Stimulated activated CD8-positive, alpha-beta memory T cell treated with anti-CD3 and anti-CD28 coated beads, Interleukin-2, amount 100 ng/mL, for 1 hour (primary cell): Measurements from ENCODE around the gene AGRN.
"Not testable (repeated sequence)": the region's sequence is repeated elsewhere in the genome, so short reads cannot be mapped to it uniquely, and the experiment has no call there.

Experiments
- DNase-seq, 2 donors: peaks; one replicate each; pipeline ENCODE4 v3.0.0-alpha.2; 2020; ENCODE audit warnings: low read depth in 2 of 2

Gene AGRN

DNA sequence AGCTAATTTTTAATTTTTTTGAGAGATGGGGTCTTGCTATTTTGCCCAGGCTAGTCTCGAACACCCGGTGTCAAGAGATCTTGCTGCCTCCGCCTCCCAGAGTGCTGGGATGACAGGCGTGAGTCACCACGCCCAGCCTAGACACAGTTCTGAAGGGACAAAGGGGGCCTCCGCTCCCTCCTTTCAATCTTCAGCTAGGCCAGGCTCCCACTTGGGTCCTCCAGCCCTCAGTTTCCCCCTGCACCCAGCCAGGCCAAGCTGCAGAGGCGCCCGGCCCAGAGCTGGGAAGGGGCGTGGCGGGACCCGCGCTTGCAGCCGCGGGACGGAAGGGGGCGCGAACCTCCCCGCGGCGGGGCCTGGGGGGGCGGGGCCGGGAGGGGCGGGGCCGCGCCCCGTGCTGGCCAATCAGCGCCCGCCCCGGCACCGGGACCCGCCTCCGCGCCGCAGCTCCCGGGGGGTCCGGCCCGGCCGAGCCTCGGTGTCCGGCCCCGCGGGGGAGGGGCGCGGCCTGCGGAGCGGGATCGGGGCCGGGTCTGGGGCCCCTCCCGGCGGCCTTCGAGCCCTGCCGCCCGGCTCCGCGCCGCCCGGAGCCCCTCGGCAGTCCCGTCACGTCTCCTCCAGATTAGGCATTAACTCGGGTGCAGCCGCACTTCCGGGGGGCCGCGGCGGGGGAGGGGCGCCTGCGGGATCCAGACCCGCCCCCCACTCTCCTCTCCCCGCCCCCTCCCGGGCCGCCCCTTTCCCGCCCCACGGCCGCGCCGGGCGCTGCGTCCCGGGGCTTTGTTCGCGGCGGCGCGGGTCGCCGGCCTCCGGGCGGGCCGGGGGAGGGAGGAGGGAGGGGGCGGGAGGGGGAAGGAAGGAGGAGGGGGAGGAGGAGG, 559 bp upstream of the AGRN start:
- DNase-seq: peak; percentile 53 to 70

DNA sequence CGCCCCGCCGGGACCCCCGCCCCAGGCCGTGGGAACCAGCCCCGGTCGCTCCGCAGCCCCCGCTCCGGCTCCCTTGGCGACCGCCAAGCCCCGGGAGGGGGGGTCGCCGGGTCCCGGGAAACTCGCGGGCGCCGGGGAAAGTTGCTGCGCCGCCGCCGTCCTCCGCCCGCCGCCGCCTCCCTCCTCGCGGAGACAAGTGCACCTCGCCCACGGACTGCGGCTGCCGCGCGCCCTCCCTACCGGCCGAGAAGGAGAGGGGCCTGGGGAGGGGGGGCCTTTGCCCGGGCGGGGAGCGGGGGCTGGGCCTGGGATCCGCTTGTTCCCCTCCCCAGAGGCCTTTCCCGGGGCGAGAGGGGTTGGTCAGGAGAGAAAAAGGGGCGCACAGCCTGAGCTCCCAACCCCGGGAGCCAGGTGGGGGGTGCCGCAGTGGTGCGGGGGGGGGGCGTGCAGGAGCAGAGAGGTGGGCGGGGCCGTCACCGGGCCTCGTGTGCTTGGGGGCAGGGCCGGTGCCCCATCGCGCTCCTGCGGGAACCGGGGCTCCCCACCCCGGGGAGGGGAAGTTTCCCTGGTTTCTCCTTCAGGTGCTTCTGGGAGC, 592 bp downstream of the AGRN start:
- DNase-seq: no peak

DNA sequence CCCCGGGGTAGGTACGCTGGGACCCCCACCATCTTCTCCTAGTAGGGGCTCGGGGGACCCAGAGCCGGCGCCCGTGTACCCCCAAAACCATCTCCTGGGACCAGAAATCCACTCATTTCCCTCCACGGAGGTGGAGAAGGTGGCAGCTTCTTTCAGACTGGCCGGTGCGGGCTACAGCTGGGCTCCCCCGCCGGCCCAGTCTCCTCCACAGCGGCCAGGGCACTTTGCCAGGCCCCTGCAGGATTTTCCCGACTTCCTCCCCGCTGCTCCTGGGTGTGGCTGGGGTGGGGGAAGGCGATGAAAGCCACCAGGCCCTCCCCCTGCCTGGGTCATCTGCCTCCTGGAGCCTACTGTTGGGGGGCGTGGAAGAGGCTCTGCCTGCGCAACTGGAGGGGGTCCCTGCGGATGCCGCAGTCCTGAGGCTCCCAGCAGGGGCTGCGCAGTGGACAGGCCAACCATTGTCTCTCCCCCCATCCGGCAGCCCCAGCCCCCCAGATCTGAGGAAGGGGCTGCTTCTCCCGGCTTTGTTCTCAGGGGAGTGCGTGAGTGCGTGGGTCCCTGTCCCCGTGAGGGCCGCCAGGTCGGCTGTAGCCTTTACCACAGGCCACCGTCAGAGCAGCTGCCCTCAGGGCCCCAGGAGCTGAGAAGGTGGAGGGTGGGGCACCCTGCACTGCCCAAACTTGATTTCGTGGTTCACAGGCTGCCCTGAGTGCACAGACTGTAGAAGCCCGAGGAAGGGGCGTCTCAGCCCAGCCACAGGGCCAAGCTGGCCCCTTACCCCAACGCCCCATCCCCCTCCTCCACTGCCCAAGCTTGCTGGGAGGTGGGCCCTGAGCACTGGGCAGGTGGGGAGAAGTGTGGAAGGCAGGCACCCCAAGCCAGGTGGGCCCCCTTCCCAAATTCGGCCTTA, 1.3 kb downstream of the AGRN start:
- DNase-seq: no peak

DNA sequence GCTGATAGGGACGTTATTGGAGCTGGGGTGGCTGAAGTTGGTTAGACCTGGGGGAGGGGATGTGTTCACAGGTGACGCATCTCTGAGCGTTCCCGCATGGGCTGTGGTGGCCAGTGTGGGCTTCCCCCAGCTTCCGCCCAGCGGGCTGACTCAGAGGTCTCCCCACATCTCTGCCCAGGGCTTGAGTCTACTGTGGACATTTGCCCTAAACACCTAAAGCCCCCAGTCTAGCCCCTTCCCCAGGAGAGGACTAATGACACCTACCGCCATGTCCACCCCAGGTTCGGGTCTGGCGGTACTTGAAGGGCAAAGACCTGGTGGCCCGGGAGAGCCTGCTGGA, 2.0 kb downstream of the AGRN start:
- no peak for DNase-seq

DNA sequence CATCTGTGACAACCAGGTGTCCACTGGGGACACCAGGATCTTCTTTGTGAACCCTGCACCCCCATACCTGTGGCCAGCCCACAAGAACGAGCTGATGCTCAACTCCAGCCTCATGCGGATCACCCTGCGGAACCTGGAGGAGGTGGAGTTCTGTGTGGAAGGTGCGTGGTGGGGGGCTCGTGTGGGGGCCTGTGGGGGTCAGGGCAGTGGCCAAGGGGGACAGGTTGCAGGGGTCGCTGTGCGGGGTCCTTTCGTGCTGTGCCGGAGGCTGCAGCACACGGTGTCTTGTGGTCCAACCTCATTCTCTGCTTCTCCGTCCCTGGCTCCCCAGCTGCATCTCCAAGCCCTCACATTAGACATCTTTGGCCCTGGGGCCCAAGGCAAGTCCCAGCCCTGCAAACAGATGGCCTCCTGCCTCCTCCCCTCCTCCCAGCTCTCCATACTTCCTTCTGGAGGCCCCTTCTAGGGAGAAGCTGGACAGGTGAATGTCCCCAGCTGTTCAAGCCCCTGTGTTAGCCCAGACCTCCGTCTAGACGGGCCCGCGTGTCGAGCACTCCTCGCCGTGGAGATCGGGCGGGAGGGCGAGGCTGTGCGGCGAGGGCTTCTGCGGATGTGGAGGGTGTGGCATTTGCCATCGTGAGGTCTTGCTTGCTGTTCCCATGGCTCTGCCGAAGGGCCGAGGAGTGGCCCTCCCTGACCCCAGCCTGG, 2.5 kb downstream of the AGRN start:
- DNase-seq: no peak

DNA sequence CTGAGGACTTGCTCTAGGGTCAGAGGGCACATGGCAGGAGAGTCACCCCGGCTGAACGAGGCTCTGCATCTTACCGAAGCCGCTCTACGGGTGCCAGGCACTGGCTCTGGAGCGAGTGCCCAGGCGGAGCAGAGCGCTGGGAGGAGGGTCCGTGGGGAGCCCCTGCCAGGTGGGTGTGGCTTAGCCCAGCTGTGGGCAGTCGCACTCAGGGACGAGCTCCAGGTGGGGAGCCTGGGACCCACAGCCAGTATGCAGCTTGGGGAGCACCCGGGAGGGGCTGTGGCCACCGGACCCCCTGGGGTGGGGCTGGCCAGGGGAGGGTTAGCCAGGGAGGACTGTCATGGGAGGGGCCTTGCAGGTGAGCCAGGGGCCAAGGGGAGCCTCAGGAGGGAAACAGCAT, 3.8 kb downstream of the AGRN start:
- no peak for DNase-seq

DNA sequence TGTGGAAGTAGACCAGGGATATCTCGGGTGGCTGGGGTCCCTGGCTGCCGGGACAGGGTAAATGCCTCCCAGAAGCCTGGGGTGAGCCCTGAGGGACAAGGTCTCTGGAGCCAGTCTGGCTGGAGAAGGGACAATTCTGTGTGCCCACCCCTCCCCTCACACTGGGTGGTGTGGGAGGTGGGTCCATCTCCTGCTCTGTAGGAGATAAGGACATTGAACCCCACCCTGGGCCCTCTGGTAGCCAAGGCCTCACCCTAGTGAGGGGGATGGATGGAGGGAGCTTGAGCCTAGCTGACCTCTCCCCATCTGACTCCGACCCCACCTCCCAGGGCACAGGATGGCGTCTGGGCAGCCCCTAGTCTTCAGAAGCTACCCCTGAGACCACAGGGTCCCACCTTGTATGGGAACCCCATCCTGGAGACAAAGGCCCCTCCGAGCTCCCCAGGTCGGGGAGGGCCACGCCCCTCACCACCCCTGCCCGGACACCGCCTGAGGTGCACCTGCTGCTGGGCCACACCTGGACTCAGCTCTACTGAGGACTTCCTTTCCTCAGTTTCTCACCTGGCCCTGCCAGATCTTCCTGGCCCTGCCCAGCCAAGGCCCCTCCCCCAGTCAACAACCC, 4.3 kb downstream of the AGRN start:
- no peak for DNase-seq

DNA sequence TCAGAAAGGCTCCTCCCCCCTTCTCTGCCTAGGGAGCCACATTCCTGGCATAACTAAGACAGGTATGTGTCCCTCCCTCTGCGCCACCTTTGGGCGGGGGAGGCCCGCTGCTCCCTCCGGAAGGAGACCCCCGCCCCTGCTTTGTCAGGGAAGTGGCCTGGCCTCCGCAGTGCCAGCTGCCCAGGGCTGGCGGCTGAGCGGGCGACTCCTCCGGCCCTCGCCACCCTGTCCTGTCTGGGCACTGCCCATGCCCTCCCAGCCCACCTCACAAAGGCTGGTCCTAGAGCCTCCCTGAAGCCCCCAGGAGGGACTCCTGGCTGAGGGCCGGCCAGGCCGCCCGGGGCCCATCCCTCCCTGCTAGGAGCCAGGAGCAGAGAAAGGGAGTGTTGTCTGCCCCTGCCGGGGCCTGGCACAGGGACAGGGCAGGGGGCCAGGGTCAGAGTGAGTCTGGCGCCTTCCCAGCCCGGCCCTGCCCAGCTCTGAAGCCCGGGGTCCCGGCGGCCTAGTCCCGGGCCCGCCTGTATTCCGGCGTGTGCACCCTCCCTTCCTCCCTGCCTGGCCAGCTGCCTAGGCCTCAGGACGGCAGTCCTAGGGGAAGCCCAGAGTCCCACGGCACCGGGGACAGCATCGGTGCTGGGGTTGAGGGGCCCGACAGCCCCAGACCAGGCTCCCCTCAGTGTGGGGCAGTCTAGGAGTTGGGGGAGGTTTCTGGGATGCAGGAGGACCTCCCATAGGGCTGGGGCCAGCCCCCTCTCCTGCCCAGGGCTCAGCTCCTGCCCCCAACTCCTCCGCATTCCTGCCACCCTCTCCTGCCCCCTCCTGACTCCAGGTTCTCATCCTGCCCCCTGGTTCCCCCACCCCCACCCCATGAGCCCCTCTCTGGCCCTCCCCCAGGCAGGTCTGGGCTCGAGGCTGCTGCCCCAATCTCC, 5.1 kb downstream of the AGRN start:
- DNase-seq: no peak

DNA sequence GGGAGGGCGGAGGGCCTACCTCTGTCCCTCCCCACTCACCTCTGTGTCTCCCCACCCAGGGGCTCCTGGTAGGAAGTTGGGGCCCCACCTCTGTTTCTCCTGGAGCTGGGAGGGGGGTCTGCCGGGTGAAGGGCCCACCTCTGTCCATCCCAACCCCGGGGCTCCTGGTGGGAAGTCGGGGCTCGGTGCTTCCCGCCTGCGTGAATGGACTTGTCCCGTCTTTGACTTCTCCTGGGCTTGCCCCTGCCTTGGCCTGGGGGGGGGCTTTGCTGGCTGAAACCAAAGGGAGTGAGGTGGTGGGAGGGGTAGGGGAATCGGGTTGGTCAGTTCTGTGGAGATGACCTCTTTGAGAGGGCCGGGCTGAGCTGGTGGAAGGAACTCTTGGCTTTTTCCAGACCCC, 5.8 kb downstream of the AGRN start:
- DNase-seq: no peak

DNA sequence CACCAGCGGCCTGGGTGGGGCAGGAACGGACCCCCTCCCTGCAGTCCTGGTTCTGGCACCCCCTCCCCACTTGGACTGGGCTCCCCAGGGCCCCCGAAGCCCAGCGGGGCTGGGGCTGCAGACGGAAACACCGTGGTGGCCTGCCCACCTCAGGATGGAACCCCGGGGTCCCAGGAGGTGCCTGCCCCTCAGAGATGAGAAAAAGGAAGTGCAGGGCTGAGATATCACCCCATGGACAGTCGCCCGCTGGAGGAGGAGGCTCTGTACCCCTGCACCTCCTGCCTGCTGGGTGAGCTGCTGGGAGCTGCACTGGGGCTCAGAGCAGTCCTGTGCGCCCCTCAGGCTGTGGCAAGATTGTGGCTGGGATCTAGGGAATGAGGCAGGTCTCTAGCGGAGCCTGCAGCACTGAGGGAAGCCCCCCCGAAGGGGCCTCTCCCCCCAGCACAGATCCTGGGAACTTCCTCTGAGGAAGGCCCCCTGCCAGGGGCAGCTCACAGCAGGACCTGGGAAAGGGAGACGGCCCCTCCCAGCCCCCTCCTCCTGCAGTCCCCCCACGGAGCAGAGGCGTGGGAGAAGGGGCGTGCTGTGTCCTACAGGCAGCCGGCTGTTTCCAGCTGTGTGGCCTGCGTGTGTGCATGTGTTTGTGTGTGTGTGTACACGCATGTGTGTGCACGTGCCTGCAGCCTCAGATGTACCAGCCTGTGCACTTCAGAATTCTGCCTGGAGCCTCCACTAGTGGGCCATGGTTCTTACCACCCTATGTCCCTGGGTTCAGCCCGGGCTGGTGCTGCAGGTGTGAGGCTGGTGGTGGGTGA, 6.9 kb downstream of the AGRN start:
- no peak for DNase-seq

DNA sequence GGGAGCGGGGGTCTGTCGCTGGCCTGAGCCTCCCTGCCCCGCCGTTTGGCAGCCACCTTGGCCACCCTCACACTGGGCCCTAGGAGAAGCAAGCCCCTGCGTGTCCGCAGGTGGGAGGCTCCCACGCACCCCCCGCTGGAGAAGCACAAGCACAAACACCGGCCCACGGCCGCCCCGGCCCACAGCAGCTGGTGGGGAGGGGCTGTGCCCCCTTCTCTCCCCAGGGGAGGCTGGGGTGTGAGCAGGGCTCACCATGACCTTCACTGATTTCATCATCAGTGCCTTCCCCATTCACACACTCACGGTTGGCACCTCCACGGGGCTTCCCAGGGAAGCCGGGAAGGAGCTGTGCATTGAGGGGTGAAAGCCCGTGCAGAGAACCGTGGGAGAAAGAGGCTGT, 7.9 kb downstream of the AGRN start:
- DNase-seq: no peak

DNA sequence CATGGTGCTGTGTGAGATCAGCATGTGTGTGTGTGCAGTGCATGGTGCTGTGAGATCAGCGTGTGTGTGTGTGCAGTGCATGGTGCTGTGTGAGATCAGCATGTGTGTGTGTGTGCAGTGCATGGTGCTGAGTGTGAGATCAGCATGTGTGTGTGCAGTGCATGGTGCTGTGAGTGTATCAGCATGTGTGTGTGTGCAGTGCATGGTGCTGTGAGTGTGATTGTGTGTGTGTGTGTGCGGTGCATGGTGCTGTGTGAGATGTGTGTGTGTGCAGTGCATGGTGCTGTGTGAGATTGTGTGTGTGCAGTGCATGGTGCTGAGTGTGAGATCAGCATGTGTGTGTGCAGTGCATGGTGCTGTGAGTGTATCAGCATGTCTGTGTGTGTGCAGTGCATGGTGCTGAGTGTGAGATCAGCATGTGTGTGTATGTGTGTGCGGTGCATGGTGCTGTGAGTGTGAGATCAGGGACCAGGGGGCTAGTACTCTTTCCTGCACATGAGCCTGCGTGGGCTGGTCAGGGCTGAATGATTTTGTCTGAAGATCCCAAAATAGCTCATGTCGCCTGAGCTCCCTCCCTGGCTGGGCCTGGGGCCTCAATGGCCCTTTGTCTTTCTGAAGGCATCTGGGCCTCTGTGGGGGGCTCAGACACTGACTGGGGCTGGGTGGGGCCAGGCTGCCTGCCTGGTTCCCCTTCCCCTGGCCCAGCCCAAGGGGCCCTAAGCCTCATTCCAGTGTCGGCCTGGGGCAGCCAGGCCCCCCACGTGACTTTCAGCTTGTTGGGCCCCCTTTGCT, 11.1 kb downstream of the AGRN start:
- not testable (repeated sequence) for DNase-seq

DNA sequence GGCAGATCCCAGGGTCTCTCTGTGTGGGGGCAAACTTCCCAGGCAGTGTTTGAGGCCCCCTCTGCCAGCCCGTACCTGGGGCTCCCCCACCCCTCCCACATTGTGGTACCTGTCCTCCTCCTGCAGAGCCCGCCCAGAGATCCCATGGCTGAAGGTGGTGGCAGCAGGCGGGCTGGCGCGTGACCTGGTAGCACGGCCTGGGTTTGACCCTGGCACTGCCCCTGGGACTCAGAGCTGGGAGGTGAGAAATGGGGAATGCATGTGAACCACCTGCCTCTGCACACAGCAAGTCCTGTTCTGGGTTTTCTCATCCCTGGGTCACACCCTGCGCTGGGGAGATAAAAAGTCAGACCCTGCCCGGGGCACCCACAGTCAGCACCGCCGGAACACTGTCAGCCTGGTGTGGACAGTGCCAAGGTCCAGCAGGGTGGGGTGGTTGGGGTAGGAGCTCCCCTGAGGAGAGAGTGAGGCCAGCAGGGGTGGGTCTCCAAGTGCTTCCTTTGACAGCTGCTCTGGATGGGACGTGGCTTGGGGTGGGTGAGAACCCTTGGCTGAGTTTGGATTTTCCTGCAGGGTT, 11.8 kb downstream of the AGRN start:
- DNase-seq: no peak

DNA sequence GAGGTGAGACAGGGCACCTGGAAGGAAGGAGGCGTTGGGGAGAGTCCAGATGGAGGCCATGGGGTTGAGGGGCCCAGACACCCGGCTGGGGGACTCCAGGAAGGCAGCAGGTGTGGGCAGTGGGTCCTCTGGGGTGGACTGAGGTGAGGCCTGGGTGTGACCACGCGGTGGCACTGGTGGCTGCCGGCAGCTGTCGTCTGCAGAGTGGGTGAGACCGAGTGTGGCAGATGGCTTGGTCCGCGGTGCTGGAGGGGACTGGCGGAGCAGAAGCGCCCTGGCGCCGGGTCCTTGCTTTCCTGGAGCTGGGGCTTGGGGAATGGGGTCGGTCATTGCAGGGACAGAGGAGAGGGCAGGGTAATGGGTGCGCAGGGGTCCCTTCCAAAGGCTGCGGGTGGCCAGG, 12.5 kb downstream of the AGRN start:
- DNase-seq: no peak

DNA sequence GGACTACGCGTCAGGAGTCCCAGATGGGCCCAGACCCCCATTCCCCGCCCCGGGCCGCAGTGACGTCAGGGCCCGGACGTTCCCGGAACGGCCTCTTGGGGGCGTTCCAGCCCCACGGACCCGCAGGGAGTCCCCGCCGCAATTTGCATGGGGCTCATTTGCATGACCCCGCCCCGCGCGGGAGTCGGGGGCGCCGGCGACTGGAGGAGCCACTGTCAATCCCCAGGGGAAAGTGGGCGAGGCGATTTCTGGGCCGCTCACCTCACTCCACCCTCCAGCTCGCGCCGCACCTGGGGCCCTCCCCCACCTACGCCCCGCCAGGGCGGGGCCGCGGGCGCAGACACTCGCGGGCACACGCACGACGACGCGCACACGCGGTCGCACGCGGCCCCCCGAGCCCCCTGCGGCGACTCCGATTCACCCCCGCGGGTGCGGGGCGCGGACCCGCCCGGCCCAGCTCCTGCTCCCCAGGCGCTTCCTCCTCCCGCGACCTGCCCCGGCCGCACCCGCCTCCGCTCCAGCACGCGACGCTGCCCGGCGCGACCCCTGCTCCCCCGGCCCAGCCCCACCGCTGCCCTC, 13.2 kb downstream of the AGRN start:
- peak; percentile 70 to 73 for DNase-seq

DNA sequence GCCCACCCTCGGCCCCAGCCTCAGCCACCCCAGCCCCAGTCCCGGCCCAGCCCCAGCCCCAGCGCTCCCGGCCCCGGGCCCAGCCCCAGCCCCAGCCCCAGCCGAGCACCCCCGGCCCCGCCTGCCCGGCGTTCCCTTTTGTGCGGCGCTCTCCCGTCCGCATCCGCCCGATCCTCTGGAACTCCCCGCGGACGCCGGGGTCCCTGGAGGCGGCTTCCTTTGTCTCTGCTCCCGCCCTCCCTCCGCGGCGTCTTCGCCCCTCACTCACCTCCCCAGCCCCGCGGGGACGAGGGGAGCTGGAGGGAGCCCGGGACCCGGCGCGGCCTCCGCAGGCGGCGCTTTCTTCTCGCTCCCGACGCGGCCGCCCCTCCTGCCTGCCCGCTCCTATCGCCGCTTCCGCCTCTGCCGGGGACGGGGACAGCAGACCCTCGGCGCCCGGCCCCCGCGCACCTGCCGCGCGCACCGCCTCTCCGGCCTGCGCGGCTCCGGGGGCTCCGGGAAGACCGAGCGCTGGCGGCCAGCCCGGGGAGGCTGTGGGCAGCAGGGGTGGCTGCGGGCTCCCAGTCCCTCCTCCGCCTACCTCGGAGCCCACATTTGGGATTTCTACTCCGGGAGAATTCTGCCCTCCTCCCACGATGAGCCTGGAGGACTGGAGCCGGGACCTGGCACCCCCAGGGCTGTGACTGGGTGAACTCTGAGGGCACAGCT, 14.0 kb downstream of the AGRN start:
- no peak for DNase-seq

DNA sequence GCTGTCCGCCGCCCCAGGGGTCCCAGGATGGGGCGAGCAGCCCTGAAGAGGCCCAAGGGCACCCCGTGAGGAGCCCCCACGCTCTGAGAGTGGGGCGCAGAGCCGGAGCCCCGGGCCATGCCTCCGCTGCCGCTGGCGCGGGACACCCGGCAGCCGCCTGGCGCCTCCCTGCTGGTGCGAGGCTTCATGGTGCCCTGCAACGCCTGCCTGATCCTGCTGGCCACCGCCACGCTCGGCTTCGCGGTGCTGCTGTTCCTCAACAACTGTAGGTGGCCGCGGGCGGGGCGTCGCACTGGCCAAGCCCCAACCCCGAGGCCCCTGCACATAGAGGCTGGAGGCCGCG, 14.5 kb downstream of the AGRN start:
- DNase-seq: no peak
